NK-92 treated with Interleukin-12 subunit alpha and Interleukin-12 subunit beta, amount 100 ng/mL, for 24 hours (cell line): Measurements from ENCODE around the gene NME4.
"Not testable (repeated sequence)": the region's sequence is repeated elsewhere in the genome, so short reads cannot be mapped to it uniquely, and the experiment has no call there.

Source experiments
- DNase-seq: peaks from one replicate; lab custom pipeline; 2025; lab: John Stamatoyannopoulos, UW

The NME4 gene

DNA sequence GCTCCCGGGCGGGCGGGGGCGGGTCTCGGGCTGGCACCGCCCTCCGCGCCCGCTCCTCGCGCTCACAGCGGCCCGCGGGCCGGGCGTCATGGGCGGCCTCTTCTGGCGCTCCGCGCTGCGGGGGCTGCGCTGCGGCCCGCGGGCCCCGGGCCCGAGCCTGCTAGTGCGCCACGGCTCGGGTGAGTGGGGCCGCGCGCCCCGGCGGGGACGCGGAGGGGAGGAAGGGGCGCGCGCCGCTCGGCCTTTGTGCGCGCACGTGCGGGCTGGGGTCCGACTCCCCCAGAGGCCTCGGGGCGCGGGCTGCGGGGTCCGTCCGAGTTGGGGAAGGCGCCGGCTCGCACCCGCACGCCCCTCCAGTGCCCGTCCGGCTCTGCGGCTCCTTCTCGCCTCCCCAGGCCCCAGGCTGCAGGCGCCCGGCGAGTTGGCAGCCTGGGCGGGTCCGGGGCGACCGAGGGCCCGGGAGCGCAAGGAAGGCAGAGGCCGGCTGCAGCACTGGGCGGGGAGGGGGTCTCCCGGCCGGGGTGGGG is at the start of gene NME4:
Gene NME4 (plus strand): TSS at position 65 of the 527 bp plus-strand sequence. CDS start 24 bp downstream, at position 89.
- no peak for DNase-seq

DNA sequence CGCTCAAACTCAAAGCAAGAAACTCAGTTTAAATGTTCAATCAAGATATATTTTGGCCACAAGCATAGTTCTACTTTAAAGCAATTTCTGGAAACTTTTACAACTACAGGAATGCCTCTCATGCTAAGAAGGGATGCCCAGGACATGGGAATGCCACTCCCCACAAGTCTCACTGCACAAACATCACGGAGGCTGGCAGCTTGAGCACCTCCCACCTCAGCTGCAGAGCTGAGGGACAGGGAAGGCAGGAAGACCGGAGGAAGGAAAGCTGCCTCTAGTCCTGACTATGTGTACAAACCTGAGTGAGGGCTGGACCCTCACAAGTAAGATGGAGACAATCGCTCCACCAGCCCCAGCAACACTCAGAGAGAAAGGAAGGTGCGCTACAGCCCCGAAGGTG is 49.8 kb upstream of the NME4 start:
- no peak for DNase-seq

DNA sequence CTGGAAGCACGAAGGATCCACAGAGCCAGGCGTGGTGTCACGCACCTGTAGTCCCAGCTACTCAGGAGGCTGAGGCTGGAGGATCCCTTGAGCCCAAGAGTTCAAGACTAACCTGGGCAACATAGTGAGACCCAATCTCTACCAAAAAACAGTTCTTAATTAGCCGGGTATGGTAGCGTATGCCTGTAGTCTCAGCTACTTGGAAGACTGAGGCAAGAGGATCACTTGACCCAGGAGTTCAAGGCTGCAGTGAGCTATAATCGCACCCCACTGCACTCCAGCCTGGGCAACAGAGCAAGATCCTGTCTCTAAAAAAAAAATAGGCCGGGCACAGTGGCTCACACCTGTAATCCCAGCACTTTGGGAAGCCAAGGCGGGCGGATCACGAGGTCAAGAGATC is 48.5 kb upstream of the NME4 start:
- not testable (repeated sequence) for DNase-seq

DNA sequence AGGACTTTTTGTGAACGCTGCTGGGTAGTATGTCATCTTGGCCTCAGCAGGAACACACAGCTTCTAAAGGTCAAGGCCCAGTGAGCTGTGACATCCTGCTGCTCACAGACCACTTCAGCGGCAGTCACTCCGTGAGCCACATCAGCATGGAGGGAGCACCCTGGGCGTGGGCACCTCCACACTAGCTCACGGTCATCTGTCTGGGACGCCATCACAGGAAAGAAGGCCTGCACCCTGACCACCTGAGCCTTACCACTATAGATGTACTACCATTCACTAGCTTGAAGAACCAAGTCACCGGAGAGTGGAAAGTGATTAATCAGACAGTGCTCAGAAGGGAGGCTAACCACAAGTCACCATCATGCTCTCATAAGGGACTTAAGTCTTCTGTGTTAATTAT is 47.8 kb upstream of the NME4 start:
- DNase-seq = peak; percentile 47

DNA sequence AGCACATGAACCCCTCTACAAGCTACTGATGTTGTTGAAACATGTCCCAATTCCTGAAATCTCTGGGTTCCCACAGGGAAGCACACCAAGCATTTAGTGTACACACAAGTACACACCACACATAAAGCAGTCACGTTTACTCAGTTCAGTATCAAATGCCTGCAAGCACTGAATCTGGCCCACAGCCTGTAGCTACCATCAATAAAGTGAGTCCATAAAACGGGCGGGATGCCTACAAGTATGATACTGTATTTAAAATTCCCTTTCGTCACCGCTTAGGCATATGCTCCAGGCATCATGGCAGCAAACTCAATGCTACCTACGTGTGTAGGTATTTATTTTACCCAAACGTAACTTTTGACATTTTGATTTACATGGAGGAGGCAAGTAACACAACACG is 46.8 kb upstream of the NME4 start:
- DNase-seq = no peak

DNA sequence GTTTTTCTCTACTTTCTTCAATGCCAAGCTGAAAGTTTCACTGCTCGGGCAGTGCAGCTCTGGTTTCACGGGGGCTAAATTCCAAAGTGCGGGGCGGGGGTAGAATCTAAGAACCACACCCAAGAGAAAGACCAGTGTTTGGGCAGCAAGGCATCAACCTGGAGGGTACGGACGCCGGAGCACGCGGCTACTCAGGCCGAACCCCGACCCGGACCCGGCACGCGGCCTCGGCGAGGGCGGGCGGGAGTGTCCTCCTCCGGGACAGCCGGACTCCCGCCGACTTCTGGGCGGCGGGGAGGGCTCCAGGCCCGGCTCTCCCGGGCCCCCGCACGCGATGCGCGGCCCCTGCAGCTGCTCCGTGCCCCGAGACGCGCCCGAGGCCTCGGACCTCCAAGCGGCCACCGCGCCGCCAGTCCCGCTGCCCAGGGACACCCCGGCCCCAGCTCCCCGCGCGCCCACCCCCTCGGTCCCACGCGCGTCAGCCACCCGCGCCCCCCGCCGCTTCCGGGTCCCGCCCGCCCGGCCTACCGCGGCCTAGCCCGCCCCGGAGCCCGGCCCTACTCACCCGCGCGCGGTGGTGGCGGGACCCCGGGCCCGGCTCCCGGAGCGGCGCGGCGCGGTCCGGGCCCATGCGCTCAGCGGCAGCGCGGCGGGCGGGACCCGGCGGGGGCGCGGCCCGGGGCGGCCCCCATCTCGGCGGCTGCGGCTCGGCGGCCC is 45.0 kb upstream of the NME4 start:
- DNase-seq = no peak

DNA sequence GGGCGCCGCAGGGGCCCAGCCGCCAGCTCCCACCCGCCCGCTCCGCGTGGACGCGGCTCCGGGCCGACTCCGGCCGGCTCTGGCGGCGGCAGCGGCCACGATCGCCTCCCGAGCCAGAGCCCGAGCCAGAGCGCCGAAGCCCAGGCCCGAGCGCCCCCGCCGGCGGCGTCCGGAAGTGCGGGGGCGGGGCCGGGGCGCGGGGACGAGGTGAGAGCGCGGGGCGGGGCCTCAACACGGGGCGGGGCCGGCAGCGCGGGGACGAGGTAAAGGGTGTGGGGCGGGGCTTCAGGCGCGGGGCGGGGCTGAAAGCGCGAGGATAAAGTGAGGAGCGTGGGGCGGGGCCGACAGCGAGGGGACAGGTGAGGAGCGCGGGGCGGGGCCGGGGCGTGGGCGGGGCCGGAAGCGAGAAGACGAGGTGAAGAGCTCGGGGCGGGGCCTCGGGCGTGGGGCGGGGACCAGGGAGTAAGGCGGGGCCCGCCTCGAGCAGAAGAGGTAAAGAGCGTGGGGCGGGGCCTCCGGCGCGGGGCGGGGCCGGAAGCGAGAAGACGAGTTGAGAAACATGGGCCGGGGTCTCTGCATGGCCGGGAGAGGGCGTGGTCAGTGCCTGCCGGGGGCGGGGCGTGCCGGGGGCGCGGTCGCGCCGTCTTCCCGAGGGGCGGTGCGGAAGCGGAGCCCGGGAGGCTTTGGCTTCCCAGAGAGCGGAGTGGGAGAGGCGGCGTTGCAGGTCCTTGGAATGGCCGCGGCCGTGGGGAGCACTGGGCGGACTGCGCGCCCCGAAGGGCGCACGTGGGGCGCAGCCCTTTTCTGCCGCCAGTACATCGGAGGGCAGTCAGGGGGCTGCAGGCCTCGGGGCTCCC is 44.2 kb upstream of the NME4 start, which contains the start of gene AXIN1:
Gene AXIN1 (minus strand): TSS at position 177 of the 857 bp plus-strand sequence. CDS start 5,698 bp downstream, outside the sequence.
- peak; percentile 99 for DNase-seq

DNA sequence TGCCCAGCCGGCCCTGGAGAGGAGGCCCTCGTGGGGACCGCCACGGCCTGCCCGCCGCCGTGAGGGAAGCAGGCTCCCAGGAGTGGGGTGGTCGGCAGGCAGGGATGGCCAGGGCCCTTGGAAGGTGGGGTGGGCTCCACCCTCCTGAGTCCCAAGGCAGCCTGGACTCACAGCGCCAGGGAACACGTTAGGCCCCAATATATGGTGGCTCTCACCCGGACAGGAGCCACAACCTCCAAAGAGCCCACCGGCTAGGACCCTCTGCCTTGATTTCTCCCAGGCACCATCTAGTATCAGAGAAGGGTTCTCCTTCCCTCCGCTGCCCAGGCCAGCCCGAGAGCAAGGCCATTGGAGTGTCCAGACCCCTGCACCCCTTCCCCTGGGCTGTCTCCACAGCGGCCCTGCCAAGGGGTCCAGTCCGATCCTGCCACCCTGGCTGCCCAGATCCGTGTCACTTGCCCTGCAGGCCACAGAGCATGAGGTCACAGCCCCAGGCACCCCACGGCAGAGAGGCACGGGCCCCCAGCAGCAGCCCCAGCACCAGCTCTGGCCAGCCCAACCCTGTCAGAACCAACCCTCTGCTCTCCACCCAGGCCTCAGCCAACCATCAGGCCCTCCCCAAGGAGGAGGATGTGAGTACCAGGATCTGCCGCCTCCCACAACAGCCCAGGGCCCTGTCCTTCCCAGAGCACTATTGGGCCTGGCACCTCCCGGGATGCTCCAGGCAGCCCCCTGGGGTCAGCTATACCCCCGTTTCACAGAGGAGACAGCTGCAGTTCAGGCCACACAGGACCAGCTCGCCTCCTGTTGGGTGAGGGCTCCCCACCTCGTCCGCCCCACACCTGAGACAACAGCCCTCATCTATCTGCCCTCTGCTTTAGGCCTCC is 43.4 kb upstream of the NME4 start:
- no peak for DNase-seq

DNA sequence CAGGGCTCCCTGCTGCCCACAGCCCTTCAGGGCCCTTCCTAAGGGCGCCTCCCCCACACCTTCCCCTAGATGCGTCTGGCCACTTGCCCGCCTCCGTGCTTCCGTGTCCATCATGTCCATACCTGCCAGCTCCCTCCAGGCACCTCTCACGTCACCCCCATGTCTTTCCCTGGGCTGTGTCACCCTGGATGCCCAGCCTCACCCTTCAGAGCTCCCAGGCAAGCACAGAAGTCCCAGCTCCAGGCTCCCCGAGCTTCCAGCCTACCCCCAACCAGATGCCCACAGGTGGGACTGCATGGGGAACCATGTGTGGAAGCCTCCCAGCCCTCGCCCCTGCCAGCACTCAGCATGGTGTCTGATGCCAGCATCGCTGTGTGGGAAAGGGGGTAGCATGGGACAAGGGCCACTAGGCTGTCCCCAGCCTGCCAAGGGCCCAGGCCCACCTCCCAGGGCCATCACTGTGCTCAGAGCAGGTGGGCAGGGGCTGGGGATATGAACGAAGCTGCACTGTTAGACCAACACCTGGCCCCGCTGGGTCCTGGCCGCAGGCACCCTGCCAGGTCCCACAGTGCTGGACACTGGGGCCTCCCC is 42.6 kb upstream of the NME4 start:
- no peak for DNase-seq

DNA sequence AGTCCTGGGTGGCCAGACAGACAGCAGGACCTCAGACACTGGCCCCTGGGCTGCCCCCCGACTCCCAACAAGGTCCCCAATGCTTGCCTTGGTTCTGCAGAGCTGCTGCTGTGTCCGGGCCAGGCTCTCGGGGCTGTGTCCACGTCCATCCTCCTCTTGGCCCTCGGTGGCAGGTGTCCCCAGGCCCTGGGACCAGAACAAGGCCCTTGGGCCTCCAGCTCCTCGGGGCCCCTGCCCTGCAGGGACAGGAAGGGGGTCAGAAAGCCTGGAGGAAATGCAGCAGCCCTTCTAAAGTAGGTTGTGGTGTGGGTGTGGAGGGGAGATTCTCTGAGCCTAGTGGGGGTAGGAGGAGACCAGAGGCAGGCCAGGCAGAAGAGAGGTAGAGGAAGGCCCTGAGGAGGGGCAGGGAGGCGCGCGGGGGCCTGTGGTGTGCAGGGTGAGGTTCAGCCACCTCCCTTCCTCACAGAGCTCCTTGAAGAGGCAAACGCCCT is 42.0 kb upstream of the NME4 start:
- no peak for DNase-seq

DNA sequence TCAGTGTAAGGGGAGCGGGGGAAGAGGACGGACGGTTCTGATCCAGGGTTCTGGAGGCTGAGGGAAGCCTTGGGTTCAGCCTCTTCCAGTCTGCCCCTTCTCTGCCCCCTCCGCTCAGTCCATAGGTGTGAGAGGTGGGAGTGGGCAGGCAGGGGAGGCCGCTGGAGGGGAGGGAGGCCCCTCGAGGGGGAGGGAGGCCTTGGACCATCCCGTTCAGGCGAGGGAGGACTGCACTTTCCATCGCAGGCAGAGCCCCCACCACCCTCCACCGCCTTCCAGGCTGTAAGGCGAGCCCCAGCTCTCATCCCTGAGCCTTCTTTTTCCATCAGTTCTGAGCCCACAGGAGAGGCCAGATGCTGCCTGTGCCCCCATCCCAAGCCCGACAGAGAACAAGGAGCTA is 40.3 kb upstream of the NME4 start:
- no peak for DNase-seq

DNA sequence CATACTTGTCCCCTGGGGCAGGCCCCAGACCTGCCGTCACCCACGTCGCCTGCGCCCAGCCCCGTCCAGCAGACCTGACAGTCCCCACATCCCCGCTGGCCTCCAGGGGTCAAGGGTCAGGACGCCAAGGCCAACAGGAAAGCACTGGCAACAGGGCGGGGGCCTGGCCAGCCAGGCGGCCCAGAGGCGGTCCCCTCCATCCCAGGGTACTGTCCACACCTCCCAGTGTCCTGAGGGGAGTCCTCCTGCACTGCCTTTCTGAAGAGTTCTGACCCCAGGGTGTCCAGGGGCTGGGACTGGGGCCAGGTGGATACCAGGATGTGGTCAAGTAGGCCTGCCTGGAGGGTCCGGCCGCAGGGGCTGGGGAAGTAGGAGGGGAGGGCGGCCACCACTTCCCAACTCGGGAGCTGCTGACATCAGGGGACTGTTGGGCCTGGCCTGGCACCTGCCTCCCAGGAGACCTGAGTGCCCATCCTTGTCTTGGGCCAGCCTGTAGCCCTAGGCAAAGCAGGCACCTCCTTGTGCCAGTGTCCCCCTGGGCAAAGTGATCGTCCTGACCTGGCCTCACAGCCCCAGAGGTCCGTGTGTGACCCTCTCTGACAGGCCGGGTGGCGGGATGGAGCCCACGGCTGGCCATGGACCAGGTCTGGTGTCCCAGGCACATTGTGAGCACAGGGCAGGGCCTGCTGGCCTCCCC is 37.8 kb upstream of the NME4 start:
- no peak for DNase-seq

DNA sequence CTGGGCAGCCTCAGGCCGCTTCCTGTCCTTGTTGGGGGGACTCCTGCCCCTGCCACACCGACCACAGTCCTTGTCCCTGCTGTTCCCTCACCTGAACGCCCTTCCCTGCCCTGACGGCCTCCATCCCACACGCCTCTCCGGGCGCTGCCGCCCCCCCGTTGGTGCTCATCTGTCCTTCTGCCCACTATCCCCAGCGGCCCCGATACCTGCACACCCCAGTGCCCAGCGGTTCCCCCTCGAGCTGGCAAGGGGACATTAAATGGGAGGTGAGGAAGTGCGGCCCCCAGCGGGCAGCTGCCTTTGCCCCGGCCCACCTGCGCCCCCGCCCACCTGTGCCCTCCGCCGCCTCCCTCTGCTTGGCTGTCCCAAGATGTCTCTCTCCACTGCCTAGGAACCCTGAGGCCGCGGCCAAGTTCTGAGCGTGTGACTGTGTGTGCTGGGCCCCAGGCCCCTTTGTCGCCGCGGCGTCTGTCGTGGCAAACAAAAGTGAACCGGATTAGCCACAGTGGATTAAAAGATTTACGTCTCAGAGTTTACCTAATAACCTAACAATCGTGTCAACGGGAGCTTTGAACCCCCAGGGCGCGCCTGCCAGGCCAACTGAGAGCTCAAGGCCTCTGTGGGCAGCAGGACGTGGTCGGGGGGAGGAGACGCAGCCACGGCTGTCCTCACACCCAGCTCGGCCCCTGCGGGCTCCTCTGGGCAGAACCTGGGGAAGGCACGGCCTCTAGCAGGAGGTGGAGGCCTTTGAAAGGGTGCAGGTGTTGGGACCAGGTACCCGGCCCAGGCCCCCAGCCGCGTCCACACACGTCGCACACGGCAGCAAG is 36.9 kb upstream of the NME4 start:
- no peak for DNase-seq

DNA sequence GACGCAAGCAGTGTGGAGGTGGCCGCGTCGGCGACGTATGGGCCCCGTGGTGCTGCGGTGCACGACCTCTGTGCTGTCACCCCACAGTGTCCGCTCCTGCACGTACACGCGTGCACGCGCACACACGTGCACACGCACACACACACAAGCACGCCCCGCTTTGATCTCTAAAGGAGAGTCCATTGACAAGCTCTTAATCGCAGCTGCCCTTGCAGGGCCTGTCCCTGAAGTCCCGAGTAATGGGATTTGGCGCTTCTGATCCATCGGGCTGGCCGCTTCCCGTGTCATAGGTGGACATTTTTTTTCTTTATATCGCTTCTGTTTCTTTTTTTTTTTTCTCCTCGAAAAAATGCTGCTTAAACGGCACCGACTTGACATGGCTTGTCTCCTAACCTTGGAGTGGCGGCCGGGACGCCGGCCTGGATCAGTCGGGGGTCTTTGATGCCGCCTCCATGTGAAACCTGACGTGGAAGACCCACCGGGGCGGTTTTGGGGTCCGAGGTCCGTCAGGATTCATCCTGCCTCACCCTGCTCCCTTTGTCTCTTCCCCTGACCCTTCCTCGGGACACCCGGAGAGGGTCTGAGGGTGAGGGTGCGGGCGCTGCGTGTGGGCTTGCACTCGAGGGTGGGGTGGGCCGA is 36.2 kb upstream of the NME4 start:
- no peak for DNase-seq

DNA sequence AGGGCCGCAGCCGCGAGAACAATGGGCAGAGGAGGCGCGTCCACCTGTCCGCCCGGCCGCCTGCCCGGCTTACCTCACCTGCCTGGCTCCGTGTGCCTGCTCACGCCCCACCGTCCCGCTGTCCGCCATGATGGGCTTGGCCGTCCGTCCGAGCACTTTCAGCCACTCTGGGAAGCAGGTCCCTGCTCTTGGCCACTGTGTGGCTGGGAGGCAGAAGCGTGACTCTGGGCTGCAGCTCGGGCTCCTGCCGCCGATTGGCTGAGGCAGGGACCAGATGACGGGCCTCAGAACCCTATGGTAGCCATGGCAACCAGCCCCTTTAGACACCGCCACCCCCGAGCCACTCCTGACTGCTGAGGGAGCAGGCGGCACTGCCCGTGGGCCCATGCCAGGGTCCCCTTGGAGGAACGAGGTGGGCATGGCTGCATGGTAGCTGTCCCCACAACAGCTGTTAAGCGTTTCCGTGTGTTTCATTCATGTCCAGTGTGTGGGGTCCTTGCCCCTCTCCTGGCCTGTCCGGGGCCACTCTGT is 35.6 kb upstream of the NME4 start:
- no peak for DNase-seq

DNA sequence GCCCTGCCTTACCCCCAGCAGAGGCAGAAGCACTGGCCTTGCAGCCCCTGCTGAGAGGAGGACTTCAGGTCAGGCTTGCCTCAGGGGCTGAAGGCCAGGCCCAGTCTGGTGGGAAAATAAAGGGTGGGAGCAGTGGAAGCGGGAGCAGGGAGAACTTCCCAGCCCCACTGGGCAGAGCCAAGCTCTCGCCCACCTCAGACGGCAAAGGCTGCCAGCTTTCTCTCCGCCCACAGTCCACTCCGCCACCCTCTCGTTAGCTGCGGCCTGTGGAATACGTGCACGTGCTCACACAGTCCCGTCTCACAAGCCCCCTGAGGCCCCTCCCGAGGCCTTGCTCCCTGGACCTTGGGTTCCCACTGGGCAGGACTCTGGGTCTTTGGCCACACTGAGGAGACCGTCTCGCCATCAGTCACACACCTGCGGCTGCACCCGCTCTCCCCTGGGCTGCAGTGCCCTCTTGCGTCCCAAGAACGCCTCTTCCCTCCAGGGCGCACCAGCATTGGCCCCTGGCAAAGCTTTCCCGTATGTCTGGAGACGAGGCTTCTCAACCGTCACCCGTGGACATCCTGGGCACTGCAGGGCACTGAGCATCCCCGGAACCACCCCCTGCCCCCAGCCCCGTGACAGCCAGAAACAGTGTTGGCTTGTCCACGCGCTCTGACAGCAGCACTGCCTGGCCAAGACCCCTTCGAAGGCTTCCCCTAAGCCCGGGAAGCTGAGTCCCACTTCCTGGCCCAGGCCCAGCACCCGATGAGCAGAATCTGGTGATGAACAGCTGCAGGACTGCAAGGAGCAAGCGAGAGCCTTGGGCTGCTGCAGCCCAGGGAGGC is 34.9 kb upstream of the NME4 start:
- DNase-seq = peak; percentile 53

DNA sequence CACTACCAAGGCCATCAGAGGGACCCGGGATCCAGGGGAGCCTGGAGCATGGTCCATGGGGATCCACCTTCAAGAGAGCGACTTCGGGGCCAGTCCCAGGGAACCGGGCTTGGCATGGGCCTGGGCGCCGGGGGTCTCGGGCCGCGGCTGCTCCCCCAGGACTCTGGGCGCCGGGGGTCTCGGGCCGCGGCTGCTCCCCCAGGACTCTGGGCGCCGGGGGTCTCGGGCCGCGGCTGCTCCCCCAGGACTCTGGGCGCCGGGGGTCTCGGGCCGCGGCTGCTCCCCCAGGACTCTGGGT is 34.3 kb upstream of the NME4 start:
- not testable (repeated sequence) for DNase-seq

DNA sequence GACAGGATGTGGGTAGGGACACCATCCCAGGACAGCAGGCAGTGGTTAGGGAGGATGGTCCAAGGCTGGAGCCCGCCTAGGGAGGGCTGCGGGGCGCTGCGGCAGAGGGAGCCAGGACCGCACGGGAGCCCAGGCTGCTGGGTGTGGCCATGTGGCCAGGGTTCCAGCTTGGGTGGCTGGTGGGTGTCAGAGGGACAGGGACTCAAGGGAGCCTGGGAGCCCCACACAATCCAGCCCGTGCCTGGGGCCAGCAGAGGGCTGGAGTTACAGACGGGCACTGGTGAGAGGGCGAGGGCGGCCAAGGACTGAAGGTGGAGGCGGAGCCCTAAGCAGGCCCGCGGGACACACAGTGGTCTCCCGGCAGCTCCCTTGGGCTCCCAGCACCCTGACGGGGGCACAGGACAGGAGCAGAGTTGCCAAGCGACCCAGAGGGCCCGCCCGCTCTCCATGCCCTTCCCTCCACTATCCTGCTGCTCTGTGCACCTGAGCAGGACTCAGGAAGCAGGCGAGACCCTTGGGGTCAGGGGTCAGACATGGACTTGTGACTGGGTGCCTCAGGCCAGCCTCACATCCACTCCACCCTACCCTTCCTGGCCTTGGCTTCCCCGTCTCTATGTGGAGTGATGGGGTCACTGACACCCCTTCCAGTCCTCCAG is 33.8 kb upstream of the NME4 start:
- no peak for DNase-seq
